WI38 (cell line): ENCODE results near the gene DCST2.

Source experiments
- H3K4me3 ChIP-seq: 2 replicates; pipeline ENCODE4 v1.5.1; 2011; ENCODE audit warnings: low read depth, mild to moderate bottlenecking, control low read depth, low read length
- TF ChIP-seq, protein P1 (sequence below): IDR thresholded peaks from 2 replicates; pipeline ENCODE4 v1.5.1; 2012; ENCODE audit warnings: low read depth, mild to moderate bottlenecking, control low read depth, low read length

The DCST2 gene

DNA sequence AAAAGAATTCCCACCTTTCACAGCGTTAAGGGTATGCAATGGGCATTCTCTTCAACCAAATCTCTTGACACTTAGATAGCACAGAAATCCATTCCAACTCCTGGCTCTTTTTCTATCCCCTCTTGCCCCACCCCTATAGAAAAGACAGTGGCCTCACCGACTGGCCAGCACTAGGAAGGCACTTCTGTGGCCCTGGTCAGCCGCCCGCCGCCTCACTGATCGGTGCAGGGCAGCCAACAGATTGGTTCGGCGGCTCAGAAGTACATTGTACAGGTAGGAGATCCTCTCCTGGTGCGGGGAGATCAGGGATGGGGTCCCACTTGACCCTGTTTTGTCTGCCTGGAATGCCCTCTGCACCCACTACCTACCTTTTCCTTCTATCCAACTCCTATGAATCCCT, 9.3 kb downstream of the DCST2 start:
- no peak overlapping the region for H3K4me3 ChIP-seq
- TF ChIP-seq, protein P1, sequence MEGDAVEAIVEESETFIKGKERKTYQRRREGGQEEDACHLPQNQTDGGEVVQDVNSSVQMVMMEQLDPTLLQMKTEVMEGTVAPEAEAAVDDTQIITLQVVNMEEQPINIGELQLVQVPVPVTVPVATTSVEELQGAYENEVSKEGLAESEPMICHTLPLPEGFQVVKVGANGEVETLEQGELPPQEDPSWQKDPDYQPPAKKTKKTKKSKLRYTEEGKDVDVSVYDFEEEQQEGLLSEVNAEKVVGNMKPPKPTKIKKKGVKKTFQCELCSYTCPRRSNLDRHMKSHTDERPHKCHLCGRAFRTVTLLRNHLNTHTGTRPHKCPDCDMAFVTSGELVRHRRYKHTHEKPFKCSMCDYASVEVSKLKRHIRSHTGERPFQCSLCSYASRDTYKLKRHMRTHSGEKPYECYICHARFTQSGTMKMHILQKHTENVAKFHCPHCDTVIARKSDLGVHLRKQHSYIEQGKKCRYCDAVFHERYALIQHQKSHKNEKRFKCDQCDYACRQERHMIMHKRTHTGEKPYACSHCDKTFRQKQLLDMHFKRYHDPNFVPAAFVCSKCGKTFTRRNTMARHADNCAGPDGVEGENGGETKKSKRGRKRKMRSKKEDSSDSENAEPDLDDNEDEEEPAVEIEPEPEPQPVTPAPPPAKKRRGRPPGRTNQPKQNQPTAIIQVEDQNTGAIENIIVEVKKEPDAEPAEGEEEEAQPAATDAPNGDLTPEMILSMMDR: no peak

DNA sequence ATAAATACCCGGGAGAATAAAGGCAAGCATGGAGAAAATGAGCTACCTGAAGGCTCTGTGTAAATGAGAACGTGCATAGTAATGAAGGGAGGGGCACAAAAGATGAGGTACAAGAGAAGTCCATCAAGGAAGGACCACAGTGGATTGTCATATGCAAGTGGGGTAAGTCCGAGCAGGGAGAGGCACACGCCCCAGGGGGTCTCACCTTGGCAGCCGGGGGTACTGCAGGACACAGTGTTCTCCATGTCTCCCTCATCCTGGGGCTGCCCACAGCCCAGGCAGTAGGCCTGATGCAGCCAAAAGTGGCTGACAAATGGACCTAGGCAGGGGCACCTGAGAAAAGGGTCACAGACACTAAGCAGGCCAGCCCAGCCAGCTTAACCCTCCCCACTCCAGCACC, 10.0 kb downstream of the DCST2 start:
- no peak overlapping the region for H3K4me3 ChIP-seq
- TF ChIP-seq, protein P1: no peak

GRCh38 chr1:155022927-155023236, 10.7 kb downstream of the DCST2 start:
- TF ChIP-seq, protein P1: no peak
- no peak overlapping the region for H3K4me3 ChIP-seq

- no peak overlapping the region for H3K4me3 ChIP-seq
- TF ChIP-seq, protein P1: no peak
These were observed 11.2 kb downstream of the DCST2 start for GRCh38 chr1:155022136-155022926.

DNA sequence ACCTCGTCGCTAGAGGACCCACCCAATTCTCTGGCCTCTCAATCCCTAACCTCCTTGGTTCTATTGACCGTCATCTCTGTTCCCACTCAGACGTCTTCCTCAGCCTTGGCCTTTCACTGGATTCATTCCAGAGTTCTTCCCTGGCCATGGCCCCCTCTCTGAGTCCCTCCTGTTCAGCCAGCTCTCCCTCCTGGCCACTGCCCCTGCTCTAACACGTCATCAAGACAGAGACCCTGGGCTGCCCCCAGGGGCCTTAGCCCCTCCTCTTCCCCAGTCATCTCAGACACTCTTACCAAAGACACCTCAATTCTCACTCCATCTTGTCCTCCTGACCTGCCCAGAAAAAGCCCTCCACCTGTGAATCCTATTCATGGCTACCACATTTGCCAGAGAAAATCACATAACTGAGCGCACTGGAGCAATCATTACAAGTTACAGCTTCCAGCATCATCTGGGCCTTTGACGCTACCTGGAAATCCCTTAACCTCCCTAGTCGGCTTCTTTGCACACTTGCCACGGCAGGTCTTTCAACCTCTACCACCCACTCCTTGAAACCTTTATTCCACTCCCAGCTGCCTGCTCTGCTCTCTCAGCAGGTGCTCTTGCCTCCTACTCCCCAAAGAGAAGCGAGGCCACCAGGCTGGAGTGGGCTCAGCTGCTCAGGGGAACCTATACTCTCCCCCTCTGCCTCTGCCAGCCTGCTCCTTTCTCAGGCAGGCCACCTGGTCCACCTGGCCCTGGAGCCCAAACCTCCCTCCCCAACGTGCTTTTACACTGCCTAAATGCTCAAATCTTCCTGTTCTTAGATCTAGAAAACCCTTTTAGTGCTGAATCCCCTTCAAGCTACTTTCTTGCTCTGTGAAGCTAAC, 14.0 kb downstream of the DCST2 start:
- TF ChIP-seq, protein P1: no peak

GRCh38 chr1:155018617-155019348, 14.8 kb downstream of the DCST2 start:
- TF ChIP-seq, protein P1: no peak
- H3K4me3 ChIP-seq: no peak overlapping the region

More for the DNA sequence above, 14.0 kb downstream of the DCST2 start:
- H3K4me3 ChIP-seq: no peak overlapping the region

GRCh38 chr1:155017946-155018316, 15.7 kb downstream of the DCST2 start:
- TF ChIP-seq, protein P1: no peak
- peak overlapping the region; percentile 44; the same call in 1 of the 2 replicates for H3K4me3 ChIP-seq
